ENCODE results near the gene DGKI. TPM values are rescaled to one million over a fixed set of nuclear protein-coding genes. Genes with fewer than 3 reads are reported as not detected.

DGKI gene
- total and polyA plus RNA-seq, 2 of the 4 experiments (the other 2 are of a cell fraction): 3.9 to 15.8 TPM

- dilution Hi-C loops (cut with HindIII; ENCODE audit: low sequenced_read_pairs, unreplicated experiment) (no loop called here), in situ Hi-C loops (cut with MboI; ENCODE audit: low sequenced_read_pairs) (no loop called here), intact Hi-C loops (cut with micrococcal nuclease) (no loop called here)
- no peak overlapping the region for H3K23ac ChIP-seq (ENCODE audit: low read depth, low read length)
- H3K79me1 ChIP-seq (ENCODE audit: low read depth in 1 of 2, low read length in 2 of 2): no peaks in the 10 kb centered on the region
- H2AK9ac ChIP-seq (replicated peaks; ENCODE audit: low read depth, low read length, poor library complexity): no peak overlapping the region
- no peak overlapping the region for H3K27ac ChIP-seq (ENCODE audit: insufficient read depth, low read length)
- no peak overlapping the region for H2BK5ac ChIP-seq (ENCODE audit: low read depth, low read length, poor library complexity, severe bottlenecking)
- no peak overlapping the region for H2BK20ac ChIP-seq (ENCODE audit: low read depth, low read length)
- H3K9me3 ChIP-seq (ENCODE audit: control insufficient read depth, insufficient read depth, low read length): no peaks in the 10 kb centered on the region
- H3K56ac ChIP-seq (ENCODE audit: extremely low read depth, insufficient read depth, low read length): no peak overlapping the region
- H3K36me3 ChIP-seq (ENCODE audit: control insufficient read depth, insufficient read depth, low read length): no peaks in the 10 kb centered on the region
- no peak overlapping the region for H2AK5ac ChIP-seq (ENCODE audit: low read depth, low read length)
- H3K4ac ChIP-seq (ENCODE audit: low read depth, low read length): no peak overlapping the region
- H3K27me3 ChIP-seq (ENCODE audit: control insufficient read depth, insufficient read depth, low read length): 0 out of 2 replicates have a peak, but pooled peaks cover 2% of the 10 kb centered on the region
- no peak overlapping the region for H3K14ac ChIP-seq (replicated peaks; ENCODE audit: low read depth, low read length)
- H3K4me2 ChIP-seq (ENCODE audit: low read depth, low read length): no peak overlapping the region; the same call in 1 of the 2 replicates
- H3K18ac ChIP-seq (ENCODE audit: low read depth, low read length): no peak overlapping the region
- no peaks in the 10 kb centered on the region for H4K20me1 ChIP-seq (ENCODE audit: insufficient read depth, low read length)
- H2BK15ac ChIP-seq (ENCODE audit: low read depth, low read length): no peak overlapping the region
- DNase-seq (no peak), ATAC-seq (ENCODE audit: low read depth) (peak; percentile 47)
- TF ChIP-seq NFE2L2 (IDR thresholded peaks at IDR 0.05; ENCODE audit: low read depth, low read length) (no peak), CTCF (conservative IDR thresholded peaks at IDR 0.05; ENCODE audit: low read depth, low read length) (no peak), MAFK (IDR thresholded peaks at IDR 0.05; ENCODE audit: low read depth, low read length) (no peak), ELK1 (IDR thresholded peaks at IDR 0.05; ENCODE audit: borderline replicate concordance, low read depth, low read length) (no peak), MXI1 (IDR thresholded peaks at IDR 0.05; ENCODE audit: borderline replicate concordance, low read depth, low read length) (no peak), RFX5 (IDR thresholded peaks at IDR 0.05; ENCODE audit: low read depth, low read length) (no peak), FOS (IDR thresholded peaks at IDR 0.05; ENCODE audit: low read depth, low read length) (no peak), USF2 (IDR thresholded peaks at IDR 0.05; ENCODE audit: low read depth, low read length) (no peak), POLR2A (IDR thresholded peaks at IDR 0.05; ENCODE audit: low read depth, low read length) (no peak), MAZ (IDR thresholded peaks at IDR 0.05; ENCODE audit: borderline replicate concordance, low read depth, low read length) (no peak), RAD21 (IDR thresholded peaks at IDR 0.05; ENCODE audit: low read length) (no peak), BHLHE40 (IDR thresholded peaks at IDR 0.05; ENCODE audit: low read depth, low read length) (no peak), CHD1 (IDR thresholded peaks at IDR 0.05; ENCODE audit: low read depth, low read length) (no peak), CEBPB (IDR thresholded peaks at IDR 0.05; ENCODE audit: low read depth, low read length) (no peak)
- POLR2A ChIA-PET (ENCODE audit: unreplicated experiment): interaction anchor here (0.6 kb wide), 1 partner anchor 337 kb away, joined by 3 read pairs; no protein-coding TSS in a partner anchor
- H4K5ac ChIP-seq (ENCODE audit: low read depth, low read length): no peak overlapping the region
- H4K91ac ChIP-seq (ENCODE audit: insufficient read depth, low read depth, low read length): no peak overlapping the region
- H3K4me1 ChIP-seq (ENCODE audit: control insufficient read depth, insufficient read depth, low read length): peaks cover 7% of the 10 kb centered on the region
- no peak overlapping the region for H2BK120ac ChIP-seq (ENCODE audit: low read depth, low read length)
- CTCF ChIA-PET: interaction anchor here (1.0 kb wide), 1 partner anchor 14 kb away, joined by 5 read pairs; no protein-coding TSS in a partner anchor
- peaks cover 5% of the 10 kb centered on the region for H3K9me1 ChIP-seq (ENCODE audit: insufficient read depth, low read length)
- no peak overlapping the region for H3K9ac ChIP-seq (ENCODE audit: low read depth, low read length)
- no peak overlapping the region for H3K4me3 ChIP-seq (ENCODE audit: insufficient read depth, low read depth, low read length)
- no peak overlapping the region for H4K8ac ChIP-seq (ENCODE audit: low read depth in 2 of 2, low read length in 2 of 2)
- H2AFZ ChIP-seq (replicated peaks; ENCODE audit: low read length, poor library complexity): no peak overlapping the region
- BruUV-seq (replicated peaks): no TSS peak
Measured at GRCh38 chr7:137642031-137642430, 204.7 kb downstream of the DGKI start.
